Measurements from ENCODE around the gene FAM219B.

FAM219B gene

DNA sequence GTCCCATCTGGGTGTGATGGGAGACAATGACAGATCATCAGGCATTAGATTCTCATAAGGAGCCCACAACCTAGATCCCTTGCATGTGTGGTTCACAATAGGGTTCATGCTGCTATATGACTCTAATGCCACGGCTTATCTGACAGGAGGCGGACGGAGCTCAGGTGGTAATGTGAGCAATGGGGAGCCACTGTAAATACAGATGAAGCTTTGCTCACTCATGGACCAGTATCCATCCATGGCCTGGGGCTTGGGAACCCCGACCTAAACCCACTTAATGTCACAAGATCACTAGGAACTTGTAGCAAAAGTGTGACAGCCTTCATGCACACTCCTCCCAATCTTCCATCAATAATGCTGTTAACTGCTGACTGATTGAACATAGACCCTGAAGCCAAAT is 2.0 kb upstream of the FAM219B start:
- no peak overlapping the region for H4K5ac ChIP-seq (ENCODE audit: low read length)
- no peak overlapping the region for H3K9ac ChIP-seq (ENCODE audit: low read length)
- no peak overlapping the region for H3K18ac ChIP-seq (ENCODE audit: low read length)
- no peak overlapping the region for H3K23ac ChIP-seq (ENCODE audit: low read length)
- no peak overlapping the region for H4K8ac ChIP-seq (ENCODE audit: low read depth, low read length)
- no peak overlapping the region for H2BK120ac ChIP-seq (ENCODE audit: low read depth, low read length)
- no peak overlapping the region for H2BK15ac ChIP-seq (replicated peaks; ENCODE audit: low read depth)
- H3K27me3 ChIP-seq (ENCODE audit: insufficient read depth, low read length, poor library complexity): no peaks in the 10 kb centered on the region
- no peak overlapping the region for H3K4me2 ChIP-seq (ENCODE audit: low read length)
- no CpG with 5 or more reads among the region's 4 CpGs for WGBS (ENCODE audit: extremely low coverage, insufficient coverage, low lambda C conversion rate)
- H3K36me3 ChIP-seq (ENCODE audit: control insufficient read depth, insufficient read depth, low read length): peaks cover 9% of the 10 kb centered on the region
- DNase-seq: no peak
- H3K79me2 ChIP-seq (ENCODE audit: control insufficient read depth, insufficient read depth, low read length): peaks cover 10% of the 10 kb centered on the region
- no peak overlapping the region for H3K27ac ChIP-seq (ENCODE audit: low read depth, low read length)
- H3K4me1 ChIP-seq (ENCODE audit: control insufficient read depth, low read depth, low read length): peaks cover 3% of the 10 kb centered on the region
- H3K79me1 ChIP-seq (ENCODE audit: low read length): peaks cover 10% of the 10 kb centered on the region
- no peak overlapping the region for H3K56ac ChIP-seq (ENCODE audit: low read length)
- H3K4me3 ChIP-seq (ENCODE audit: low read length): no peak overlapping the region
- H2BK5ac ChIP-seq (ENCODE audit: low read length): no peak overlapping the region
- no peak overlapping the region for H2AK5ac ChIP-seq (ENCODE audit: low read length)
- no peak overlapping the region for H3K4ac ChIP-seq (ENCODE audit: low read depth, low read length)

DNA sequence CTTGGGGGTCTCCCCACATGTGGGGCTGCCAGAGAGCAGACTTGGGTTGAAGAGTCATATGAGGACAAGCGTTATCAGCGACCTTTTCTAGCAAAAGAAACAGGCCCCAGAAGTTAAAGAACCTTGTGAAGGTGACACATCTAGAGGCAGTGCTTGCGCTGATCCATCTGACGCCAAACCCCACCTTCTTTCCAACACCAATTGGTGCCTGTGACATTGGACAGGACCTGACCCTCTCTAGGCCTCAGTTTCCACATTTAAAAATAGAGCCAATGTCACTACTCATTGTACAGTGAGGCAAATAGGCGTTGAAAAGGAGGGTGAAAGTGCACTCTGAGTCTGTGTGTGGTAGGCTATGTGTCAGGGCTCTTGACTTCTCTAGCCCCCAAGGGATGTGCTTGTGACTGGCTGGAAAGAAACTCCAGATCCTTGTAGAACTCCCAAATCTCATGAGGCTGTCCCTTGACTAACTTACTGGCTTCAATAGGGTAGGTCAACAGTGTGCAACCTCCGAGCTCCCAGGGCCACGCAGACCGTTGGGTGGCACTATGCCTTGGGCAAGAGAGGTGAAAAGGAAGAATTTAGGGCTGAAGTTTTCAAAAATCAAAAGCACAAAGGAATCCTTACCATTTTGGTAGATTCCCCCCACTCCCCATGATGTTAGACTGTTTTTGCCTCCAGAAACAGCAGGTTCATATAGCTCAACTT is 666 bp upstream of the FAM219B start:
- Histone ChIP-seq H3K27ac (ENCODE audit: low read depth, low read length) (no peak overlapping the region), H2BK120ac (ENCODE audit: low read depth, low read length) (no peak overlapping the region)

GRCh38 chr15:74906067-74906449 is 593 bp downstream of the FAM219B start:
- H3K4me3 ChIP-seq (ENCODE audit: low read length): peak overlapping the region; percentile 86
- H2BK5ac ChIP-seq (ENCODE audit: low read length): no peak overlapping the region
- H3K4me1 ChIP-seq (ENCODE audit: control insufficient read depth, low read depth, low read length): peaks cover 3% of the 10 kb centered on the region
- no peak overlapping the region for H4K5ac ChIP-seq (ENCODE audit: low read length)
- WGBS (ENCODE audit: extremely low coverage, insufficient coverage, low lambda C conversion rate): no CpG with 5 or more reads among the region's 20 CpGs
- no peaks in the 10 kb centered on the region for H3K27me3 ChIP-seq (ENCODE audit: insufficient read depth, low read length, poor library complexity)
- H2AK5ac ChIP-seq (ENCODE audit: low read length): no peak overlapping the region
- H3K9ac ChIP-seq (ENCODE audit: low read length): peak overlapping the region; percentile 95
- peak overlapping the region; percentile 95 for H3K56ac ChIP-seq (ENCODE audit: low read length)
- no peak overlapping the region for H2BK120ac ChIP-seq (ENCODE audit: low read depth, low read length)
- peaks cover 10% of the 10 kb centered on the region for H3K79me1 ChIP-seq (ENCODE audit: low read length)
- H3K4me2 ChIP-seq (ENCODE audit: low read length): peak overlapping the region; percentile 63
- no peak overlapping the region for H4K8ac ChIP-seq (ENCODE audit: low read depth, low read length)
- H3K36me3 ChIP-seq (ENCODE audit: control insufficient read depth, insufficient read depth, low read length): peaks cover 11% of the 10 kb centered on the region
- peak overlapping the region; percentile 91 for H3K18ac ChIP-seq (ENCODE audit: low read length)
- peak; percentile 59 for DNase-seq
- peak overlapping the region; percentile 94 for H3K4ac ChIP-seq (ENCODE audit: low read depth, low read length)
- peak overlapping the region; percentile 68 for H3K23ac ChIP-seq (ENCODE audit: low read length)
- H2BK15ac ChIP-seq (replicated peaks; ENCODE audit: low read depth): no peak overlapping the region
- peaks cover 10% of the 10 kb centered on the region for H3K79me2 ChIP-seq (ENCODE audit: control insufficient read depth, insufficient read depth, low read length)
- peak overlapping the region; percentile 85 for H3K27ac ChIP-seq (ENCODE audit: low read depth, low read length)

More for the DNA sequence above, 666 bp upstream of the FAM219B start:
- no peak overlapping the region for H4K8ac ChIP-seq (ENCODE audit: low read depth, low read length)
- peak overlapping the region; percentile 54 for H3K18ac ChIP-seq (ENCODE audit: low read length)
- H3K4me2 ChIP-seq (ENCODE audit: low read length): peak overlapping the region; percentile 69
- H3K79me2 ChIP-seq (ENCODE audit: control insufficient read depth, insufficient read depth, low read length): peaks cover 10% of the 10 kb centered on the region
- H3K56ac ChIP-seq (ENCODE audit: low read length): peak overlapping the region; percentile 81
- H3K4ac ChIP-seq (ENCODE audit: low read depth, low read length): peak overlapping the region; percentile 63
- peaks cover 3% of the 10 kb centered on the region for H3K4me1 ChIP-seq (ENCODE audit: control insufficient read depth, low read depth, low read length)
- H3K23ac ChIP-seq (ENCODE audit: low read length): no peak overlapping the region
- peak; percentile 34 for DNase-seq
- H3K27me3 ChIP-seq (ENCODE audit: insufficient read depth, low read length, poor library complexity): no peaks in the 10 kb centered on the region
- H3K9ac ChIP-seq (ENCODE audit: low read length): peak overlapping the region; percentile 68
- no CpG with 5 or more reads among the region's 8 CpGs for WGBS (ENCODE audit: extremely low coverage, insufficient coverage, low lambda C conversion rate)
- no peak overlapping the region for H4K5ac ChIP-seq (ENCODE audit: low read length)
- H3K79me1 ChIP-seq (ENCODE audit: low read length): peaks cover 10% of the 10 kb centered on the region
- H2AK5ac ChIP-seq (ENCODE audit: low read length): no peak overlapping the region
- H2BK15ac ChIP-seq (replicated peaks; ENCODE audit: low read depth): no peak overlapping the region
- H3K4me3 ChIP-seq (ENCODE audit: low read length): peak overlapping the region; percentile 40
- H2BK5ac ChIP-seq (ENCODE audit: low read length): no peak overlapping the region
- peaks cover 12% of the 10 kb centered on the region for H3K36me3 ChIP-seq (ENCODE audit: control insufficient read depth, insufficient read depth, low read length)

DNA sequence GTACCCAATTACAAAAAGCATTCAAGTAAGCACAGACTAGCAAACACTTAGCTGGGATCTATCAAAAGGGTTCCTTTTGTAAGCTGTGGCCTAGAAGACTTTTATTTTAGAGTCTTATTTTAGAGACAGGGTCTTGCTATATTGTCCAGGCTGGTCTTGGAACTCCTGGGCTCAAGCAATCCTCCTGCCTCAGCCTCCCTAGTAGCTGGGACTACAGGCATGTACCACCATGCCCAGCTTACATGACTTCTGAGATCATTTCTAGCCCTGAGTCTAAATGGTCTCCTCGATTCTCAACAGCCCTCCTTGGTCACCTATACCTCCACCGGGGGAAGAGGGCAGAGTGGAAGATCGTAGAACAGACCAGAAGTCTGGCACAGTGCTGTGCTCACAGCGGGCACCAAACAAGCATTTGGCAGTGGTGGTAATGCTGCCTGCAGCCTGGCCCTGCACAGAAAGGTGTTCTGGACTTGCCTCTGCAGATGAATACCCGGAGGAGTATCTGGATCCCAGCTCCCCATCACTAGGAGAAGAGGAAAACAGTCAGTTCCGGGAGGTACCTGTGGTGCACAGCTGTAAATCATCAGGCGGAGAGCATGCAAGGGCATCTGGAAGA is 2.4 kb downstream of the FAM219B start:
- Histone ChIP-seq H3K36me3 (ENCODE audit: control insufficient read depth, insufficient read depth, low read length) (peaks cover 16% of the 10 kb centered on the region), H3K9ac (ENCODE audit: low read length) (no peak overlapping the region), H3K27me3 (ENCODE audit: insufficient read depth, low read length, poor library complexity) (no peaks in the 10 kb centered on the region), H3K4me2 (ENCODE audit: low read length) (no peak overlapping the region), H3K27ac (ENCODE audit: low read depth, low read length) (no peak overlapping the region), H3K18ac (ENCODE audit: low read length) (no peak overlapping the region), H3K4ac (ENCODE audit: low read depth, low read length) (no peak overlapping the region), H2AK5ac (ENCODE audit: low read length) (no peak overlapping the region), H2BK15ac (replicated peaks; ENCODE audit: low read depth) (no peak overlapping the region), H3K79me1 (ENCODE audit: low read length) (peaks cover 10% of the 10 kb centered on the region), H3K23ac (ENCODE audit: low read length) (no peak overlapping the region), H2BK5ac (ENCODE audit: low read length) (no peak overlapping the region), H2BK120ac (ENCODE audit: low read depth, low read length) (no peak overlapping the region), H3K56ac (ENCODE audit: low read length) (no peak overlapping the region), H3K79me2 (ENCODE audit: control insufficient read depth, insufficient read depth, low read length) (peaks cover 10% of the 10 kb centered on the region), H4K8ac (ENCODE audit: low read depth, low read length) (no peak overlapping the region), H4K5ac (ENCODE audit: low read length) (no peak overlapping the region), H3K4me3 (ENCODE audit: low read length) (no peak overlapping the region), H3K4me1 (ENCODE audit: control insufficient read depth, low read depth, low read length) (peaks cover 3% of the 10 kb centered on the region)
- no peak for DNase-seq
- WGBS (ENCODE audit: extremely low coverage, insufficient coverage, low lambda C conversion rate): no CpG with 5 or more reads among the region's 7 CpGs

- H3K4me2 ChIP-seq (ENCODE audit: low read length): no peak overlapping the region
- H3K56ac ChIP-seq (ENCODE audit: low read length): no peak overlapping the region
- H4K8ac ChIP-seq (ENCODE audit: low read depth, low read length): no peak overlapping the region
- H3K79me2 ChIP-seq (ENCODE audit: control insufficient read depth, insufficient read depth, low read length): peaks cover 10% of the 10 kb centered on the region
- no peak overlapping the region for H3K4ac ChIP-seq (ENCODE audit: low read depth, low read length)
- H3K4me1 ChIP-seq (ENCODE audit: control insufficient read depth, low read depth, low read length): peaks cover 3% of the 10 kb centered on the region
- H3K27me3 ChIP-seq (ENCODE audit: insufficient read depth, low read length, poor library complexity): no peaks in the 10 kb centered on the region
- DNase-seq: no peak
- H3K18ac ChIP-seq (ENCODE audit: low read length): no peak overlapping the region
- H3K9ac ChIP-seq (ENCODE audit: low read length): no peak overlapping the region
- H2BK120ac ChIP-seq (ENCODE audit: low read depth, low read length): no peak overlapping the region
- H3K4me3 ChIP-seq (ENCODE audit: low read length): no peak overlapping the region
- no peak overlapping the region for H2BK15ac ChIP-seq (replicated peaks; ENCODE audit: low read depth)
- no CpG with 5 or more reads among the region's 1 CpG for WGBS (ENCODE audit: extremely low coverage, insufficient coverage, low lambda C conversion rate)
- H2AK5ac ChIP-seq (ENCODE audit: low read length): no peak overlapping the region
- peaks cover 10% of the 10 kb centered on the region for H3K79me1 ChIP-seq (ENCODE audit: low read length)
- no peak overlapping the region for H3K27ac ChIP-seq (ENCODE audit: low read depth, low read length)
- no peak overlapping the region for H2BK5ac ChIP-seq (ENCODE audit: low read length)
- no peak overlapping the region for H3K23ac ChIP-seq (ENCODE audit: low read length)
- H4K5ac ChIP-seq (ENCODE audit: low read length): no peak overlapping the region
- peaks cover 19% of the 10 kb centered on the region for H3K36me3 ChIP-seq (ENCODE audit: control insufficient read depth, insufficient read depth, low read length)
Observed at GRCh38 chr15:74903676-74904075, 3.0 kb downstream of the FAM219B start.

Data from mesendoderm (in vitro differentiated cells).